GM23338 (cell line): ENCODE measurements around the gene CACNB2. TPM values are rescaled to one million over a fixed set of nuclear protein-coding genes. Genes with fewer than 3 reads are reported as not detected.

Source experiments
- ATAC-seq: fragments of 200-7000 bp; cut with Tn5 transposase; 3 replicates; pipeline ENCODE4 v1.9.1; 2020
- DNase-seq: peaks from one replicate; pipeline ENCODE4 v3.0.0-alpha.2; 2015; ENCODE audit warnings: low spot score
- H2AFZ ChIP-seq: fragments of 200-600 bp; sonication (generic); 2 replicates; pipeline ENCODE4 v1.8.0; 2016; ENCODE audit warnings: antibody characterized with exemption, mild to moderate bottlenecking, moderate library complexity
- H3F3A ChIP-seq: fragments of 200-600 bp; sonication (generic); replicated peaks from 2 replicates; pipeline ENCODE4 v1.8.0; 2017; ENCODE audit warnings: antibody characterized with exemption, mixed run types, low read depth
- H3K27ac ChIP-seq: fragments of 200-600 bp; sonication (generic); 2 replicates; pipeline ENCODE4 v1.6.1; 2016; ENCODE audit warnings: low read depth
- H3K27me3 ChIP-seq: fragments of 200-600 bp; sonication (generic); 2 replicates; pipeline ENCODE4 v1.8.0; 2016; ENCODE audit warnings: mild to moderate bottlenecking, mixed run types, moderate library complexity; ENCODE audit not compliant: insufficient read depth
- H3K36me3 ChIP-seq: fragments of 200-600 bp; sonication (generic); 2 replicates; pipeline ENCODE4 v1.8.0; 2016; ENCODE audit warnings: mild to moderate bottlenecking; ENCODE audit not compliant: insufficient read depth
- H3K4me1 ChIP-seq: fragments of 200-600 bp; sonication (generic); 2 replicates; pipeline ENCODE4 v1.8.0; 2016; ENCODE audit warnings: mild to moderate bottlenecking, moderate library complexity; ENCODE audit not compliant: insufficient read depth
- H3K4me2 ChIP-seq: fragments of 200-600 bp; sonication (generic); 2 replicates; pipeline ENCODE4 v1.7.1; 2017; ENCODE audit warnings: mixed run types
- H3K4me3 ChIP-seq: fragments of 200-600 bp; sonication (generic); 2 replicates; pipeline ENCODE4 v1.6.1; 2016; ENCODE audit warnings: mixed run types
- H3K79me2 ChIP-seq: fragments of 200-600 bp; sonication (generic); replicated peaks from 2 replicates; pipeline ENCODE4 v1.8.0; 2017; ENCODE audit warnings: mild to moderate bottlenecking; ENCODE audit not compliant: insufficient read depth
- H3K9me2 ChIP-seq: fragments of 200-600 bp; sonication (generic); 2 replicates; pipeline ENCODE4 v1.8.0; 2017; ENCODE audit not compliant: insufficient read depth
- H4K20me1 ChIP-seq: fragments of 200-600 bp; sonication (generic); replicated peaks from 2 replicates; pipeline ENCODE4 v1.8.0; 2017; ENCODE audit warnings: mild to moderate bottlenecking; ENCODE audit not compliant: insufficient read depth
- H3K27ac Mint-ChIP-seq: 2 replicates; pipeline ENCODE4 v1.8.0; 2020; ENCODE audit warnings: inconsistent platforms, mild to moderate bottlenecking, moderate library complexity, mixed read lengths
- H3K27me3 Mint-ChIP-seq: 3 replicates; pipeline ENCODE4 v1.8.0; 2022; ENCODE audit warnings: low read depth, mild to moderate bottlenecking, moderate library complexity, mixed read lengths, inconsistent platforms; ENCODE audit not compliant: insufficient read depth, poor library complexity
- H3K36me3 Mint-ChIP-seq: 3 replicates; pipeline ENCODE4 v1.8.0; 2021; ENCODE audit warnings: low read depth, mild to moderate bottlenecking, inconsistent platforms, moderate library complexity, mixed read lengths
- H3K4me1 Mint-ChIP-seq: 3 replicates; pipeline ENCODE4 v1.8.0; 2020; ENCODE audit warnings: mild to moderate bottlenecking, inconsistent platforms, mixed read lengths
- H3K4me3 Mint-ChIP-seq: 3 replicates; pipeline ENCODE4 v1.8.0; 2021; ENCODE audit warnings: moderate library complexity, mild to moderate bottlenecking, inconsistent platforms, mixed read lengths
- H3K9me3 Mint-ChIP-seq: 3 replicates; pipeline ENCODE4 v1.8.0; 2020; ENCODE audit warnings: moderate library complexity, mild to moderate bottlenecking, inconsistent platforms, mixed read lengths
- CREB1 ChIP-seq: fragments of 250-450 bp; sonication (Bioruptor Pico); IDR thresholded peaks from 2 replicates; pipeline ENCODE4 v1.5.0; 2020; ENCODE audit warnings: low read depth, mild to moderate bottlenecking, moderate library complexity
- EZH2 ChIP-seq: fragments of 200-600 bp; sonication (generic); IDR thresholded peaks from one replicate; pipeline ENCODE4 v1.8.0; 2017; ENCODE audit warnings: antibody characterized with exemption, mild to moderate bottlenecking, low read depth; ENCODE audit not compliant: unreplicated experiment
- EZH2phosphoT487 ChIP-seq: fragments of 200-600 bp; sonication (generic); IDR thresholded peaks from one replicate; pipeline ENCODE4 v1.8.1; 2018; ENCODE audit warnings: antibody characterized with exemption; ENCODE audit not compliant: unreplicated experiment
- JUNB ChIP-seq: IDR thresholded peaks from one replicate; pipeline ENCODE4 v1.6.1; 2016; ENCODE audit warnings: antibody characterized with exemption; ENCODE audit not compliant: unreplicated experiment
- NANOG ChIP-seq: IDR thresholded peaks from 2 replicates; pipeline ENCODE4 v1.6.1; 2016; ENCODE audit warnings: antibody characterized with exemption, borderline replicate concordance
- POLR2AphosphoS5 ChIP-seq: IDR thresholded peaks from 2 replicates; pipeline ENCODE4 v1.6.1; 2016; ENCODE audit warnings: antibody characterized with exemption, low read depth
- ZNF114 ChIP-seq: fragments of 250-450 bp; sonication (Bioruptor Pico); IDR thresholded peaks from 2 replicates; pipeline ENCODE4 v1.5.0; 2020; ENCODE audit warnings: mild to moderate bottlenecking, moderate library complexity
- ZNF331 ChIP-seq: fragments of 250-450 bp; sonication (Bioruptor Pico); IDR thresholded peaks from 2 replicates; pipeline ENCODE4 v1.5.0; 2020; ENCODE audit warnings: low read depth, mild to moderate bottlenecking, moderate library complexity
- polyA plus RNA-seq: library from polyadenylated mRNA; unstranded; fragments of >200 nt; fragmentation: Nextera tagmentation; extraction: Ambion mirVana; gene quantifications from 2 replicates; pipeline ENCODE4 v1.2.1, GENCODE V29; 2016
- total RNA-seq: library from RNA; depleted of rRNA; stranded (reverse); fragments of >200 nt; shearing (Covaris generic); gene quantifications from 2 replicates; pipeline ENCODE4 v1.2.3, GENCODE V29; 2014
- TF ChIP-seq, protein P1 (sequence below), 2 experiments: fragments of 200-600 bp in 1 of 2; sonication (generic) in 1 of 2; conservative IDR thresholded peaks; 2 replicates each; pipeline versions ENCODE4 v1.5.1 to v1.6.1; 2016 to 2017; ENCODE audit warnings: antibody characterized with exemption in 2 of 2, low read depth in 2 of 2, mild to moderate bottlenecking in 2 of 2, moderate library complexity in 1 of 2
- TF ChIP-seq, protein P2 (sequence below): IDR thresholded peaks from one replicate; pipeline ENCODE4 v1.6.1; 2018; ENCODE audit warnings: antibody characterized with exemption; ENCODE audit not compliant: unreplicated experiment
- TF ChIP-seq, protein P3 (sequence below): fragments of 250-450 bp; sonication (Bioruptor Pico); IDR thresholded peaks from 2 replicates; pipeline ENCODE4 v1.5.0; 2020; ENCODE audit warnings: mild to moderate bottlenecking, moderate library complexity

The CACNB2 gene
- total and polyA plus RNA-seq, 2 experiments from 2014 or later, result 5.0 to 5.9 TPM

DNA sequence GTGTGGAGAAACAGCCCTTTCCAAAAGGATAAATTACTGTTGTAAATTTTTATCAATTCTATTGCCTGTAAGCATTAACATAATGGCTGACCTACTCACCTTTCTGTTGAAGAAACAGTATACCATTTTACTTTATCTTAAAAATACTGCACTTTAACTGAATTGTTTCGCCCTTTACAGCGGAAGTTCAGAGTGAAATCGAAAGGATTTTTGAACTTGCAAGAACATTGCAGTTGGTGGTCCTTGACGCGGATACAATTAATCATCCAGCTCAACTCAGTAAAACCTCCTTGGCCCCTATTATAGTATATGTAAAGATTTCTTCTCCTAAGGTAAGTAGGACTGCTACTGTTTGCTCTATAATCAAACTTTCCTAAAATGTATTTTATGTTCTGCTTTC lies 393.7 kb downstream of the CACNB2 start (continued):
- TF ChIP-seq, protein P1, sequence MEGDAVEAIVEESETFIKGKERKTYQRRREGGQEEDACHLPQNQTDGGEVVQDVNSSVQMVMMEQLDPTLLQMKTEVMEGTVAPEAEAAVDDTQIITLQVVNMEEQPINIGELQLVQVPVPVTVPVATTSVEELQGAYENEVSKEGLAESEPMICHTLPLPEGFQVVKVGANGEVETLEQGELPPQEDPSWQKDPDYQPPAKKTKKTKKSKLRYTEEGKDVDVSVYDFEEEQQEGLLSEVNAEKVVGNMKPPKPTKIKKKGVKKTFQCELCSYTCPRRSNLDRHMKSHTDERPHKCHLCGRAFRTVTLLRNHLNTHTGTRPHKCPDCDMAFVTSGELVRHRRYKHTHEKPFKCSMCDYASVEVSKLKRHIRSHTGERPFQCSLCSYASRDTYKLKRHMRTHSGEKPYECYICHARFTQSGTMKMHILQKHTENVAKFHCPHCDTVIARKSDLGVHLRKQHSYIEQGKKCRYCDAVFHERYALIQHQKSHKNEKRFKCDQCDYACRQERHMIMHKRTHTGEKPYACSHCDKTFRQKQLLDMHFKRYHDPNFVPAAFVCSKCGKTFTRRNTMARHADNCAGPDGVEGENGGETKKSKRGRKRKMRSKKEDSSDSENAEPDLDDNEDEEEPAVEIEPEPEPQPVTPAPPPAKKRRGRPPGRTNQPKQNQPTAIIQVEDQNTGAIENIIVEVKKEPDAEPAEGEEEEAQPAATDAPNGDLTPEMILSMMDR (conservative IDR thresholded peaks at IDR 0.05; ENCODE audit: low read depth in 2 of 2), result no peak
- no peak for TF ChIP-seq EZH2phosphoT487
- no peak for TF ChIP-seq NANOG
- TF ChIP-seq POLR2AphosphoS5, result no peak
- TF ChIP-seq ZNF331, result no peak
- no peak for TF ChIP-seq EZH2
- TF ChIP-seq, protein P2, sequence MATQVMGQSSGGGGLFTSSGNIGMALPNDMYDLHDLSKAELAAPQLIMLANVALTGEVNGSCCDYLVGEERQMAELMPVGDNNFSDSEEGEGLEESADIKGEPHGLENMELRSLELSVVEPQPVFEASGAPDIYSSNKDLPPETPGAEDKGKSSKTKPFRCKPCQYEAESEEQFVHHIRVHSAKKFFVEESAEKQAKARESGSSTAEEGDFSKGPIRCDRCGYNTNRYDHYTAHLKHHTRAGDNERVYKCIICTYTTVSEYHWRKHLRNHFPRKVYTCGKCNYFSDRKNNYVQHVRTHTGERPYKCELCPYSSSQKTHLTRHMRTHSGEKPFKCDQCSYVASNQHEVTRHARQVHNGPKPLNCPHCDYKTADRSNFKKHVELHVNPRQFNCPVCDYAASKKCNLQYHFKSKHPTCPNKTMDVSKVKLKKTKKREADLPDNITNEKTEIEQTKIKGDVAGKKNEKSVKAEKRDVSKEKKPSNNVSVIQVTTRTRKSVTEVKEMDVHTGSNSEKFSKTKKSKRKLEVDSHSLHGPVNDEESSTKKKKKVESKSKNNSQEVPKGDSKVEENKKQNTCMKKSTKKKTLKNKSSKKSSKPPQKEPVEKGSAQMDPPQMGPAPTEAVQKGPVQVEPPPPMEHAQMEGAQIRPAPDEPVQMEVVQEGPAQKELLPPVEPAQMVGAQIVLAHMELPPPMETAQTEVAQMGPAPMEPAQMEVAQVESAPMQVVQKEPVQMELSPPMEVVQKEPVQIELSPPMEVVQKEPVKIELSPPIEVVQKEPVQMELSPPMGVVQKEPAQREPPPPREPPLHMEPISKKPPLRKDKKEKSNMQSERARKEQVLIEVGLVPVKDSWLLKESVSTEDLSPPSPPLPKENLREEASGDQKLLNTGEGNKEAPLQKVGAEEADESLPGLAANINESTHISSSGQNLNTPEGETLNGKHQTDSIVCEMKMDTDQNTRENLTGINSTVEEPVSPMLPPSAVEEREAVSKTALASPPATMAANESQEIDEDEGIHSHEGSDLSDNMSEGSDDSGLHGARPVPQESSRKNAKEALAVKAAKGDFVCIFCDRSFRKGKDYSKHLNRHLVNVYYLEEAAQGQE, result no peak

DNA sequence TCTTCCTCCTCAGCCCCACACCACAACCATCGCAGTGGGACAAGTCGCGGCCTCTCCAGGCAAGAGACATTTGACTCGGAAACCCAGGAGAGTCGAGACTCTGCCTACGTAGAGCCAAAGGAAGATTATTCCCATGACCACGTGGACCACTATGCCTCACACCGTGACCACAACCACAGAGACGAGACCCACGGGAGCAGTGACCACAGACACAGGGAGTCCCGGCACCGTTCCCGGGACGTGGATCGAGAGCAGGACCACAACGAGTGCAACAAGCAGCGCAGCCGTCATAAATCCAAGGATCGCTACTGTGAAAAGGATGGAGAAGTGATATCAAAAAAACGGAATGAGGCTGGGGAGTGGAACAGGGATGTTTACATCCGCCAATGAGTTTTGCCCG lies 399.1 kb downstream of the CACNB2 start:
- no peaks in the 10 kb centered on the region for H3K36me3 ChIP-seq
- Mint-ChIP-seq H3K4me1 (no peaks in the 10 kb centered on the region), H3K27me3 (no peaks in the 10 kb centered on the region), H3K4me3 (no peak overlapping the region), H3K9me3 (no peaks in the 10 kb centered on the region), H3K27ac (no peak overlapping the region), H3K36me3 (peaks cover 34% of the 10 kb centered on the region)
- no peaks in the 10 kb centered on the region for H3F3A ChIP-seq
- no peaks in the 10 kb centered on the region for H3K79me2 ChIP-seq
- H2AFZ ChIP-seq, result no peak overlapping the region
- no peaks in the 10 kb centered on the region for H3K27me3 ChIP-seq
- no peak overlapping the region for H3K4me3 ChIP-seq
- H3K4me2 ChIP-seq, result no peak overlapping the region
- no peak for ATAC-seq
- no peaks in the 10 kb centered on the region for H3K9me2 ChIP-seq
- no peak for DNase-seq
- no peaks in the 10 kb centered on the region for H3K4me1 ChIP-seq
- H3K27ac ChIP-seq, result no peak overlapping the region
- H4K20me1 ChIP-seq, result no peaks in the 10 kb centered on the region; the same call in 1 of the 2 replicates
- TF ChIP-seq POLR2AphosphoS5 (no peak), CREB1 (CRISPR knock-in tag) (no peak), ZNF114 (CRISPR knock-in tag) (no peak), JUNB (no peak), EZH2phosphoT487 (no peak)
- TF ChIP-seq, protein P3, sequence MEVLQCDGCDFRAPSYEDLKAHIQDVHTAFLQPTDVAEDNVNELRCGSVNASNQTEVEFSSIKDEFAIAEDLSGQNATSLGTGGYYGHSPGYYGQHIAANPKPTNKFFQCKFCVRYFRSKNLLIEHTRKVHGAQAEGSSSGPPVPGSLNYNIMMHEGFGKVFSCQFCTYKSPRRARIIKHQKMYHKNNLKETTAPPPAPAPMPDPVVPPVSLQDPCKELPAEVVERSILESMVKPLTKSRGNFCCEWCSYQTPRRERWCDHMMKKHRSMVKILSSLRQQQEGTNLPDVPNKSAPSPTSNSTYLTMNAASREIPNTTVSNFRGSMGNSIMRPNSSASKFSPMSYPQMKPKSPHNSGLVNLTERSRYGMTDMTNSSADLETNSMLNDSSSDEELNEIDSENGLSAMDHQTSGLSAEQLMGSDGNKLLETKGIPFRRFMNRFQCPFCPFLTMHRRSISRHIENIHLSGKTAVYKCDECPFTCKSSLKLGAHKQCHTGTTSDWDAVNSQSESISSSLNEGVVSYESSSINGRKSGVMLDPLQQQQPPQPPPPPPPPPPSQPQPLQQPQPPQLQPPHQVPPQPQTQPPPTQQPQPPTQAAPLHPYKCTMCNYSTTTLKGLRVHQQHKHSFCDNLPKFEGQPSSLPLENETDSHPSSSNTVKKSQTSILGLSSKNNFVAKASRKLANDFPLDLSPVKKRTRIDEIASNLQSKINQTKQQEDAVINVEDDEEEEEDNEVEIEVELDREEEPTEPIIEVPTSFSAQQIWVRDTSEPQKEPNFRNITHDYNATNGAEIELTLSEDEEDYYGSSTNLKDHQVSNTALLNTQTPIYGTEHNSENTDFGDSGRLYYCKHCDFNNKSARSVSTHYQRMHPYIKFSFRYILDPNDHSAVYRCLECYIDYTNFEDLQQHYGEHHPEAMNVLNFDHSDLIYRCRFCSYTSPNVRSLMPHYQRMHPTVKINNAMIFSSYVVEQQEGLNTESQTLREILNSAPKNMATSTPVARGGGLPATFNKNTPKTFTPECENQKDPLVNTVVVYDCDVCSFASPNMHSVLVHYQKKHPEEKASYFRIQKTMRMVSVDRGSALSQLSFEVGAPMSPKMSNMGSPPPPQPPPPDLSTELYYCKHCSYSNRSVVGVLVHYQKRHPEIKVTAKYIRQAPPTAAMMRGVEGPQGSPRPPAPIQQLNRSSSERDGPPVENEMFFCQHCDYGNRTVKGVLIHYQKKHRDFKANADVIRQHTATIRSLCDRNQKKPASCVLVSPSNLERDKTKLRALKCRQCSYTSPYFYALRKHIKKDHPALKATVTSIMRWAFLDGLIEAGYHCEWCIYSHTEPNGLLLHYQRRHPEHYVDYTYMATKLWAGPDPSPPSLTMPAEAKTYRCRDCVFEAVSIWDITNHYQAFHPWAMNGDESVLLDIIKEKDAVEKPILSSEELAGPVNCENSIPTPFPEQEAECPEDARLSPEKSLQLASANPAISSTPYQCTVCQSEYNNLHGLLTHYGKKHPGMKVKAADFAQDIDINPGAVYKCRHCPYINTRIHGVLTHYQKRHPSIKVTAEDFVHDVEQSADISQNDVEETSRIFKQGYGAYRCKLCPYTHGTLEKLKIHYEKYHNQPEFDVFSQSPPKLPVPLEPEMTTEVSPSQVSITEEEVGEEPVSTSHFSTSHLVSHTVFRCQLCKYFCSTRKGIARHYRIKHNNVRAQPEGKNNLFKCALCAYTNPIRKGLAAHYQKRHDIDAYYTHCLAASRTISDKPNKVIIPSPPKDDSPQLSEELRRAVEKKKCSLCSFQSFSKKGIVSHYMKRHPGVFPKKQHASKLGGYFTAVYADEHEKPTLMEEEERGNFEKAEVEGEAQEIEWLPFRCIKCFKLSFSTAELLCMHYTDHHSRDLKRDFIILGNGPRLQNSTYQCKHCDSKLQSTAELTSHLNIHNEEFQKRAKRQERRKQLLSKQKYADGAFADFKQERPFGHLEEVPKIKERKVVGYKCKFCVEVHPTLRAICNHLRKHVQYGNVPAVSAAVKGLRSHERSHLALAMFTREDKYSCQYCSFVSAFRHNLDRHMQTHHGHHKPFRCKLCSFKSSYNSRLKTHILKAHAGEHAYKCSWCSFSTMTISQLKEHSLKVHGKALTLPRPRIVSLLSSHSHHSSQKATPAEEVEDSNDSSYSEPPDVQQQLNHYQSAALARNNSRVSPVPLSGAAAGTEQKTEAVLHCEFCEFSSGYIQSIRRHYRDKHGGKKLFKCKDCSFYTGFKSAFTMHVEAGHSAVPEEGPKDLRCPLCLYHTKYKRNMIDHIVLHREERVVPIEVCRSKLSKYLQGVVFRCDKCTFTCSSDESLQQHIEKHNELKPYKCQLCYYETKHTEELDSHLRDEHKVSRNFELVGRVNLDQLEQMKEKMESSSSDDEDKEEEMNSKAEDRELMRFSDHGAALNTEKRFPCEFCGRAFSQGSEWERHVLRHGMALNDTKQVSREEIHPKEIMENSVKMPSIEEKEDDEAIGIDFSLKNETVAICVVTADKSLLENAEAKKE (CRISPR knock-in tag), result no peak
- TF ChIP-seq, protein P2, result no peak
